ACC112 (cell line): ENCODE results near the gene CRYZL1.
A peak's percentile ranks its signal among the peaks of the same experiment; 100 is the strongest.
"Not testable (repeated sequence)": the region's sequence is repeated elsewhere in the genome, so short reads cannot be mapped to it uniquely, and the experiment has no call there.

Experiments used
- H2AFZ ChIP-seq: fragments of 200-600 bp; sonication (generic); one replicate; pipeline ENCODE4 v1.6.0; 2017; ENCODE audit warnings: antibody characterized with exemption, low read length; ENCODE audit not compliant: unreplicated experiment
- H3K27ac ChIP-seq: fragments of 200-600 bp; sonication (generic); 2 replicates; pipeline ENCODE4 v1.5.1; 2014; ENCODE audit warnings: low read depth, mild to moderate bottlenecking, antibody characterized with exemption, low read length, moderate library complexity
- H3K27me3 ChIP-seq: fragments of 200-600 bp; sonication (generic); 2 replicates; pipeline ENCODE4 v1.6.1; 2014; ENCODE audit warnings: mild to moderate bottlenecking, antibody characterized with exemption, low read length, moderate library complexity, mixed read lengths; ENCODE audit not compliant: insufficient read depth
- H3K36me3 ChIP-seq: fragments of 200-600 bp; sonication (generic); 2 replicates; pipeline ENCODE4 v1.6.1; 2016; ENCODE audit warnings: mild to moderate bottlenecking, antibody characterized with exemption, low read length, moderate library complexity, mixed read lengths; ENCODE audit not compliant: insufficient read depth
- H3K4me1 ChIP-seq: fragments of 200-600 bp; sonication (generic); one replicate; pipeline ENCODE4 v1.6.1; 2016; ENCODE audit warnings: low read length, mixed read lengths; ENCODE audit not compliant: insufficient read depth, unreplicated experiment, control insufficient read depth
- H3K4me3 ChIP-seq: fragments of 200-600 bp; sonication (generic); 2 replicates; pipeline ENCODE4 v1.5.1; 2014; ENCODE audit warnings: mild to moderate bottlenecking, low read depth, low read length
- H3K79me2 ChIP-seq: fragments of 200-600 bp; sonication (generic); one replicate; pipeline ENCODE4 v1.6.0; 2016; ENCODE audit warnings: low read length; ENCODE audit not compliant: control insufficient read depth, unreplicated experiment, insufficient read depth

The CRYZL1 gene

GRCh38 chr21:33677450-33677849, 35.9 kb upstream of the CRYZL1 start:
- H2AFZ ChIP-seq, result no peak overlapping the region
- peaks cover 4% of the 10 kb centered on the region for H3K4me1 ChIP-seq
- H3K79me2 ChIP-seq, result peaks cover 53% of the 10 kb centered on the region
- H3K27me3 ChIP-seq, result no peaks in the 10 kb centered on the region
- H3K36me3 ChIP-seq, result no peaks in the 10 kb centered on the region
- no peak overlapping the region for H3K4me3 ChIP-seq
- H3K27ac ChIP-seq, result no peak overlapping the region

GRCh38 chr21:33676666-33677065, 35.1 kb upstream of the CRYZL1 start:
- H3K27ac ChIP-seq, H3K4me1 ChIP-seq, H3K27me3 ChIP-seq, H3K4me3 ChIP-seq, H3K36me3 ChIP-seq, H2AFZ ChIP-seq: not testable (repeated sequence)
- H3K79me2 ChIP-seq, result peaks cover 50% of the 10 kb centered on the region

- no peak overlapping the region for H2AFZ ChIP-seq
- peaks cover 57% of the 10 kb centered on the region for H3K79me2 ChIP-seq
- H3K4me1 ChIP-seq, result peaks cover 15% of the 10 kb centered on the region
- H3K27me3 ChIP-seq, result no peaks in the 10 kb centered on the region
- no peak overlapping the region for H3K27ac ChIP-seq
- H3K36me3 ChIP-seq, result no peaks in the 10 kb centered on the region
- no peak overlapping the region for H3K4me3 ChIP-seq
These were observed 32.7 kb upstream of the CRYZL1 start for GRCh38 chr21:33674226-33674625.

- Histone ChIP-seq H3K27me3 (no peaks in the 10 kb centered on the region), H3K36me3 (no peaks in the 10 kb centered on the region), H3K4me3 (no peak overlapping the region), H3K79me2 (peaks cover 60% of the 10 kb centered on the region), H3K4me1 (peaks cover 14% of the 10 kb centered on the region), H2AFZ (no peak overlapping the region), H3K27ac (no peak overlapping the region)
These were observed 31.9 kb upstream of the CRYZL1 start for GRCh38 chr21:33673473-33673872.

GRCh38 chr21:33670076-33670978, 28.8 kb upstream of the CRYZL1 start:
- peaks cover 75% of the 10 kb centered on the region for H3K79me2 ChIP-seq
- H3K36me3 ChIP-seq, result no peaks in the 10 kb centered on the region
- H3K4me1 ChIP-seq, result peaks cover 37% of the 10 kb centered on the region
- H3K27ac ChIP-seq, result peak overlapping the region; percentile 8; the same call in 1 of the 2 replicates
- H3K4me3 ChIP-seq, result no peak overlapping the region
- no peak overlapping the region for H2AFZ ChIP-seq
- H3K27me3 ChIP-seq, result no peaks in the 10 kb centered on the region

- Histone ChIP-seq H2AFZ (no peak overlapping the region), H3K27me3 (no peaks in the 10 kb centered on the region), H3K79me2 (peaks cover 76% of the 10 kb centered on the region), H3K4me1 (peaks cover 37% of the 10 kb centered on the region), H3K27ac (no peak overlapping the region), H3K4me3 (no peak overlapping the region), H3K36me3 (no peaks in the 10 kb centered on the region)
These were observed 27.1 kb upstream of the CRYZL1 start for GRCh38 chr21:33668620-33669019.

- Histone ChIP-seq H3K27me3 (no peaks in the 10 kb centered on the region), H3K36me3 (no peaks in the 10 kb centered on the region), H3K4me1 (peaks cover 37% of the 10 kb centered on the region), H2AFZ (no peak overlapping the region), H3K79me2 (peaks cover 71% of the 10 kb centered on the region), H3K27ac (no peak overlapping the region), H3K4me3 (no peak overlapping the region)
These were observed 26.6 kb upstream of the CRYZL1 start for GRCh38 chr21:33668180-33668579.

- H3K36me3 ChIP-seq, result no peaks in the 10 kb centered on the region
- no peak overlapping the region for H3K4me3 ChIP-seq
- peaks cover 37% of the 10 kb centered on the region for H3K4me1 ChIP-seq
- H3K79me2 ChIP-seq, result peaks cover 69% of the 10 kb centered on the region
- H3K27ac ChIP-seq, result no peak overlapping the region
- no peaks in the 10 kb centered on the region for H3K27me3 ChIP-seq
- no peak overlapping the region for H2AFZ ChIP-seq
These were observed 26.1 kb upstream of the CRYZL1 start for GRCh38 chr21:33667636-33668035.

- H3K4me1 ChIP-seq, result peaks cover 37% of the 10 kb centered on the region
- no peak overlapping the region for H3K27ac ChIP-seq
- no peak overlapping the region for H3K4me3 ChIP-seq
- peaks cover 2% of the 10 kb centered on the region; the same call in 1 of the 2 replicates for H3K36me3 ChIP-seq
- H2AFZ ChIP-seq, result no peak overlapping the region
- peaks cover 82% of the 10 kb centered on the region for H3K79me2 ChIP-seq
- no peaks in the 10 kb centered on the region for H3K27me3 ChIP-seq
These were observed 24.6 kb upstream of the CRYZL1 start for GRCh38 chr21:33666153-33666552.

GRCh38 chr21:33664135-33664534, 22.6 kb upstream of the CRYZL1 start:
- Histone ChIP-seq H2AFZ (no peak overlapping the region), H3K27ac (no peak overlapping the region), H3K4me3 (no peak overlapping the region), H3K27me3 (no peaks in the 10 kb centered on the region), H3K36me3 (peaks cover 14% of the 10 kb centered on the region), H3K4me1 (peaks cover 24% of the 10 kb centered on the region), H3K79me2 (peaks cover 79% of the 10 kb centered on the region)

- Histone ChIP-seq H3K79me2 (peaks cover 81% of the 10 kb centered on the region), H3K4me3 (no peak overlapping the region), H2AFZ (no peak overlapping the region), H3K36me3 (peaks cover 19% of the 10 kb centered on the region), H3K27ac (no peak overlapping the region), H3K4me1 (peaks cover 20% of the 10 kb centered on the region), H3K27me3 (no peaks in the 10 kb centered on the region)
These were observed 21.7 kb upstream of the CRYZL1 start for GRCh38 chr21:33663241-33663640.
